Osteocyte (in vitro differentiated cells): ENCODE data around the gene PTPRN2. TPM values are rescaled to one million over a fixed set of nuclear protein-coding genes. Genes with fewer than 3 reads are reported as not detected.
"Not testable (repeated sequence)": the region's sequence is repeated elsewhere in the genome, so short reads cannot be mapped to it uniquely, and the experiment has no call there.

Experiments
- DNase-seq: peaks from one replicate; pipeline ENCODE4 v3.0.0; 2021; ENCODE audit warnings: mixed read lengths; ENCODE audit not compliant: unreplicated experiment; ENCODE audit errors: extremely low spot score
- H3K27ac Mint-ChIP-seq: one replicate; pipeline ENCODE4 v1.8.0; 2021; ENCODE audit warnings: mild to moderate bottlenecking, mixed read lengths; ENCODE audit not compliant: unreplicated experiment
- H3K27me3 Mint-ChIP-seq: one replicate; pipeline ENCODE4 v1.8.0; 2021; ENCODE audit warnings: mixed read lengths; ENCODE audit not compliant: unreplicated experiment
- H3K36me3 Mint-ChIP-seq: one replicate; pipeline ENCODE4 v1.8.0; 2021; ENCODE audit warnings: mixed read lengths; ENCODE audit not compliant: unreplicated experiment
- H3K4me1 Mint-ChIP-seq: one replicate; pipeline ENCODE4 v1.8.0; 2021; ENCODE audit warnings: mixed read lengths; ENCODE audit not compliant: unreplicated experiment
- H3K4me3 Mint-ChIP-seq: one replicate; pipeline ENCODE4 v1.8.0; 2021; ENCODE audit warnings: mild to moderate bottlenecking, moderate library complexity, mixed read lengths; ENCODE audit not compliant: unreplicated experiment
- H3K9me3 Mint-ChIP-seq: one replicate; pipeline ENCODE4 v1.8.0; 2021; ENCODE audit warnings: mixed read lengths; ENCODE audit not compliant: unreplicated experiment
- CTCF ChIP-seq: fragments of 200-600 bp; sonication (generic); IDR thresholded peaks from 2 replicates; pipeline ENCODE4 v1.5.0; 2021; ENCODE audit warnings: antibody characterized with exemption, mild to moderate bottlenecking, moderate library complexity
- total RNA-seq: library from RNA; stranded (reverse); gene quantifications from 2 replicates; pipeline ENCODE4 v1.2.1, GENCODE V29; 2021

The PTPRN2 gene
- total RNA-seq, 1 donor from 2014 or later, result 0.59 TPM

GRCh38 chr7:157729566-157729965 is 858.1 kb downstream of the PTPRN2 start:
- H3K27me3 Mint-ChIP-seq, result no peaks in the 10 kb centered on the region
- DNase-seq, result no peak
- H3K9me3 Mint-ChIP-seq, result no peaks in the 10 kb centered on the region
- H3K36me3 Mint-ChIP-seq, result no peaks in the 10 kb centered on the region
- no peak for TF ChIP-seq CTCF
- no peak overlapping the region for H3K4me3 Mint-ChIP-seq
- no peaks in the 10 kb centered on the region for H3K4me1 Mint-ChIP-seq
- no peak overlapping the region for H3K27ac Mint-ChIP-seq

GRCh38 chr7:157727964-157728615 is 859.5 kb downstream of the PTPRN2 start:
- Mint-ChIP-seq H3K4me3 (no peak overlapping the region), H3K4me1 (no peaks in the 10 kb centered on the region), H3K9me3 (no peaks in the 10 kb centered on the region), H3K27me3 (no peaks in the 10 kb centered on the region), H3K27ac (no peak overlapping the region), H3K36me3 (no peaks in the 10 kb centered on the region)
- no peak for DNase-seq
- no peak for TF ChIP-seq CTCF

- H3K36me3 Mint-ChIP-seq, result no peaks in the 10 kb centered on the region
- H3K27ac Mint-ChIP-seq, result no peak overlapping the region
- H3K9me3 Mint-ChIP-seq, result no peaks in the 10 kb centered on the region
- DNase-seq, result no peak
- TF ChIP-seq CTCF, result no peak
- no peaks in the 10 kb centered on the region for H3K27me3 Mint-ChIP-seq
- no peak overlapping the region for H3K4me3 Mint-ChIP-seq
- H3K4me1 Mint-ChIP-seq, result no peaks in the 10 kb centered on the region
Measured at GRCh38 chr7:157726764-157727163, 860.9 kb downstream of the PTPRN2 start.

GRCh38 chr7:157725312-157725711 is 862.3 kb downstream of the PTPRN2 start:
- not testable (repeated sequence) for H3K4me3 Mint-ChIP-seq, H3K4me1 Mint-ChIP-seq, H3K9me3 Mint-ChIP-seq, DNase-seq, H3K27ac Mint-ChIP-seq, H3K36me3 Mint-ChIP-seq, H3K27me3 Mint-ChIP-seq

GRCh38 chr7:157723205-157723604 is 864.4 kb downstream of the PTPRN2 start:
- no peaks in the 10 kb centered on the region for H3K4me1 Mint-ChIP-seq
- DNase-seq, result no peak
- no peak overlapping the region for H3K27ac Mint-ChIP-seq
- no peak overlapping the region for H3K4me3 Mint-ChIP-seq
- TF ChIP-seq CTCF, result no peak
- no peaks in the 10 kb centered on the region for H3K27me3 Mint-ChIP-seq
- H3K36me3 Mint-ChIP-seq, result no peaks in the 10 kb centered on the region
- H3K9me3 Mint-ChIP-seq, result no peaks in the 10 kb centered on the region
